BE2C (cell line): Measurements from ENCODE around the gene CD63.

Experiments used
- DNase-seq: peaks from one replicate; pipeline ENCODE4 v3.0.0-alpha.2; 2020
- H3K27me3 ChIP-seq: fragments of 250-450 bp; sonication (Bioruptor Pico); 2 replicates; pipeline ENCODE4 v1.5.1; 2020; ENCODE audit warnings: mild to moderate bottlenecking
- H3K36me3 ChIP-seq: fragments of 250-450 bp; sonication (Bioruptor Pico); 2 replicates; pipeline ENCODE4 v1.5.1; 2020; ENCODE audit warnings: mild to moderate bottlenecking
- H3K4me1 ChIP-seq: fragments of 250-450 bp; sonication (Bioruptor Pico); 2 replicates; pipeline ENCODE4 v1.5.1; 2020
- H3K4me3 ChIP-seq: 2 replicates; pipeline ENCODE4 v1.5.1; 2011; ENCODE audit warnings: low read depth, low read length
- H3K9me3 ChIP-seq: fragments of 250-450 bp; sonication (Bioruptor Pico); 2 replicates; pipeline ENCODE4 v1.5.1; 2020
- TF ChIP-seq, protein P1 (sequence below): IDR thresholded peaks from 2 replicates; pipeline ENCODE4 v1.5.1; 2012; ENCODE audit warnings: mild to moderate bottlenecking, low read depth, low read length

The CD63 gene

DNA sequence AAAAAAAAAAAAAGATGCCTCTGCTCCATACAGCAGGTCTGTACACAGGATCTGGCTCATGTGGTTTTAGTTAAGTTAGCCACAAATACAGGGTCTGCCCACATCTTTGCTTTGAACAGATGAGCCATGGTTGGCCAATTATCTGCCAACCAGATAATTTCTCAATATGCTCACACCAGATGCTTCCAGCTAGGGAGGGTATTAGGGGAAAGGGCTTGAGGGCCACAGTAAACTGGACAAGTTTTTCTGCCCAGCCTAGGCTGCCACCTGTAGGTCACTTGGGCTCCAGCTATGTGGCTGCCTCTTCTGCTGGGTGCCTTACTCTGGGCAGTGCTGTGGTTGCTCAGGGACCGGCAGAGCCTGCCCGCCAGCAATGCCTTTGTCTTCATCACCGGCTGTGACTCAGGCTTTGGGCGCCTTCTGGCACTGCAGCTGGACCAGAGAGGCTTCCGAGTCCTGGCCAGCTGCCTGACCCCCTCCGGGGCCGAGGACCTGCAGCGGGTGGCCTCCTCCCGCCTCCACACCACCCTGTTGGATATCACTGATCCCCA, 7.8 kb downstream of the CD63 start:
- no peak overlapping the region for H3K4me3 ChIP-seq
- H3K27me3 ChIP-seq: no peaks in the 10 kb centered on the region
- DNase-seq: peak; percentile 64
- H3K4me1 ChIP-seq: peaks cover 3% of the 10 kb centered on the region; the same call in 1 of the 2 replicates
- no peaks in the 10 kb centered on the region for H3K9me3 ChIP-seq
- TF ChIP-seq, protein P1, sequence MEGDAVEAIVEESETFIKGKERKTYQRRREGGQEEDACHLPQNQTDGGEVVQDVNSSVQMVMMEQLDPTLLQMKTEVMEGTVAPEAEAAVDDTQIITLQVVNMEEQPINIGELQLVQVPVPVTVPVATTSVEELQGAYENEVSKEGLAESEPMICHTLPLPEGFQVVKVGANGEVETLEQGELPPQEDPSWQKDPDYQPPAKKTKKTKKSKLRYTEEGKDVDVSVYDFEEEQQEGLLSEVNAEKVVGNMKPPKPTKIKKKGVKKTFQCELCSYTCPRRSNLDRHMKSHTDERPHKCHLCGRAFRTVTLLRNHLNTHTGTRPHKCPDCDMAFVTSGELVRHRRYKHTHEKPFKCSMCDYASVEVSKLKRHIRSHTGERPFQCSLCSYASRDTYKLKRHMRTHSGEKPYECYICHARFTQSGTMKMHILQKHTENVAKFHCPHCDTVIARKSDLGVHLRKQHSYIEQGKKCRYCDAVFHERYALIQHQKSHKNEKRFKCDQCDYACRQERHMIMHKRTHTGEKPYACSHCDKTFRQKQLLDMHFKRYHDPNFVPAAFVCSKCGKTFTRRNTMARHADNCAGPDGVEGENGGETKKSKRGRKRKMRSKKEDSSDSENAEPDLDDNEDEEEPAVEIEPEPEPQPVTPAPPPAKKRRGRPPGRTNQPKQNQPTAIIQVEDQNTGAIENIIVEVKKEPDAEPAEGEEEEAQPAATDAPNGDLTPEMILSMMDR: peak; percentile 61
- H3K36me3 ChIP-seq: peaks cover 12% of the 10 kb centered on the region

DNA sequence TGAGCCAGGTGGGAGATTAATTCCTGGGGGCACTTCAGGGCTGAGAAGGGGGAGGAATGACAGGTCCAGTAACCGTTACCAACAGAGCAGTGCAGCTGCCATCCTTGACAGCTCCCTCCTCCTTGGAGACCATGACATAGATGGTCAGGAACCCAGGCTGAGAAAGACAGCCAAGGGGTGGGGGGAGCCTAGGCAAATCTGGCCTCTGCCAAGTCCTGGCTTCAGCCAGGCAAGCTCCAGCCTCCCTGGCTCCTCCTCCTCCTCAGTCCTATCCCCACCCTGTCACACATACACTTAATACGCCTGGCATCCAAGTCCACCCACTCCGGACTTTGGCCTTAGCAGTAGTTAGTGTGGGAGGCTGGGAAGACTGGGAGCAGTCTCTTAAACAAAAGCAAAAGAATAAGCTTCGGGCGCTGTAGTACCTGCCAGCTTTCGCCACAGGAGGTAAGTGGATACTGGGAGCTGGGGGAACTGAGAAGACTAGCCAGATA, 8.7 kb downstream of the CD63 start, which contains the start of gene RDH5:
RDH5 (plus strand) TSS at position 323 of the 494 bp plus-strand sequence. CDS start 792 bp downstream, outside the sequence.
- DNase-seq: no peak
- Histone ChIP-seq H3K9me3 (no peaks in the 10 kb centered on the region), H3K4me1 (peaks cover 3% of the 10 kb centered on the region; the same call in 1 of the 2 replicates), H3K36me3 (peaks cover 12% of the 10 kb centered on the region), H3K4me3 (no peak within 1 kb of the TSS), H3K27me3 (no peaks in the 10 kb centered on the region)
- TF ChIP-seq, protein P1: no peak

GRCh38 chr12:55719371-55719770, 9.4 kb downstream of the CD63 start:
- Histone ChIP-seq H3K4me1 (peaks cover 3% of the 10 kb centered on the region; the same call in 1 of the 2 replicates), H3K36me3 (peaks cover 8% of the 10 kb centered on the region), H3K4me3 (no peak overlapping the region), H3K27me3 (no peaks in the 10 kb centered on the region), H3K9me3 (no peaks in the 10 kb centered on the region)
- TF ChIP-seq, protein P1: no peak
- no peak for DNase-seq

DNA sequence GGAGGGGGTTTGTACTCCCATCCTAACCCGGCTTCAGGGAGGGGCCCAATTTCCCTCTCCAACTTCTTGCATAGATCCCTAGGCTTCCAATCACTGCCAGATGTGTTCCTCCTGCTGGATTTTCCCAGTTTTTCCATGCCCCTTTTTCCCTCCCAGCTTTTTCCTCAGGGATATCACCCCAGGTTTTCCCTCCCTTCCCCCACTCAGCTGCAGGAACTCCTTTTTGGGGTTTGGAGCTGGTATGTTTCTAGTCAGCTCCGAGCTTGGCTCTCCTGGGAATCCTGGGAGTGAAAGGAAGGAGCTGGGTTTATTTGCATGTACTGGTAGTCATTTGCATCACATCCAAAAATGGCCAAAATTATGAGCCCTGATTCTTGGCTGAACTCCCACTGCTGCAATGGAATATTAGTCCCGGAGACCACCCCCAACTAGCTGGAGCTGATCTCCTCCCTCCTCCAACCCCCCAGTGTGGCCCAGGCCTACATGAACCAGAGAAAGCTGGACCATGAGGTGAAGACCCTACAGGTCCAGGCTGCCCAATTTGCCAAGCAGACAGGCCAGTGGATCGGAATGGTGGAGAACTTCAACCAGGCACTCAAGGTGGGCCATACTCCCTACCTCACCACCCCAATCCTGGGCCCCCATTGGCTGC, 10.1 kb downstream of the CD63 start:
- TF ChIP-seq, protein P1: no peak
- DNase-seq: no peak
- H3K27me3 ChIP-seq: no peaks in the 10 kb centered on the region
- no peaks in the 10 kb centered on the region for H3K9me3 ChIP-seq
- no peak overlapping the region for H3K4me3 ChIP-seq
- peaks cover 1% of the 10 kb centered on the region for H3K36me3 ChIP-seq
- H3K4me1 ChIP-seq: peaks cover 3% of the 10 kb centered on the region; the same call in 1 of the 2 replicates

GRCh38 chr12:55718015-55718414, 10.8 kb downstream of the CD63 start:
- no peak for DNase-seq
- H3K9me3 ChIP-seq: no peaks in the 10 kb centered on the region
- H3K36me3 ChIP-seq: no peaks in the 10 kb centered on the region
- H3K4me3 ChIP-seq: no peak overlapping the region
- peaks cover 3% of the 10 kb centered on the region; the same call in 1 of the 2 replicates for H3K4me1 ChIP-seq
- H3K27me3 ChIP-seq: no peaks in the 10 kb centered on the region
- TF ChIP-seq, protein P1: no peak
